AG04449 (cell line): ENCODE results near the gene PTPN11.
"Not testable (repeated sequence)": the region's sequence is repeated elsewhere in the genome, so short reads cannot be mapped to it uniquely, and the experiment has no call there.

ENCODE experiments used
- CTCF ChIA-PET: fragments of 350-600 bp; formaldehyde crosslinking; extraction: SDS; loops from one replicate; lab custom pipeline; 2021; ENCODE audit warnings: antibody characterized with exemption; lab: Yijun Ruan, JAX
- POLR2A ChIA-PET: fragments of 400-600, 350-600 bp; formaldehyde crosslinking; extraction: SDS; loops from one replicate; lab custom pipeline; 2020; ENCODE audit warnings: antibody characterized with exemption, inconsistent platforms; lab: Yijun Ruan, JAX
- DNase-seq: peaks from one replicate; pipeline ENCODE4 v3.0.0-alpha.2; 2010; ENCODE audit warnings: low read depth, low spot score
- H3K4me3 ChIP-seq: 2 replicates; pipeline ENCODE4 v1.5.1; 2011; ENCODE audit warnings: low read depth, mild to moderate bottlenecking, control low read depth, low read length
- CTCF ChIP-seq: IDR thresholded peaks from one replicate; pipeline ENCODE4 v1.5.1; 2011; ENCODE audit warnings: mild to moderate bottlenecking, moderate library complexity, low read length, control low read depth, inconsistent platforms; ENCODE audit not compliant: insufficient read depth; ENCODE audit errors: missing control alignments

PTPN11 gene

DNA sequence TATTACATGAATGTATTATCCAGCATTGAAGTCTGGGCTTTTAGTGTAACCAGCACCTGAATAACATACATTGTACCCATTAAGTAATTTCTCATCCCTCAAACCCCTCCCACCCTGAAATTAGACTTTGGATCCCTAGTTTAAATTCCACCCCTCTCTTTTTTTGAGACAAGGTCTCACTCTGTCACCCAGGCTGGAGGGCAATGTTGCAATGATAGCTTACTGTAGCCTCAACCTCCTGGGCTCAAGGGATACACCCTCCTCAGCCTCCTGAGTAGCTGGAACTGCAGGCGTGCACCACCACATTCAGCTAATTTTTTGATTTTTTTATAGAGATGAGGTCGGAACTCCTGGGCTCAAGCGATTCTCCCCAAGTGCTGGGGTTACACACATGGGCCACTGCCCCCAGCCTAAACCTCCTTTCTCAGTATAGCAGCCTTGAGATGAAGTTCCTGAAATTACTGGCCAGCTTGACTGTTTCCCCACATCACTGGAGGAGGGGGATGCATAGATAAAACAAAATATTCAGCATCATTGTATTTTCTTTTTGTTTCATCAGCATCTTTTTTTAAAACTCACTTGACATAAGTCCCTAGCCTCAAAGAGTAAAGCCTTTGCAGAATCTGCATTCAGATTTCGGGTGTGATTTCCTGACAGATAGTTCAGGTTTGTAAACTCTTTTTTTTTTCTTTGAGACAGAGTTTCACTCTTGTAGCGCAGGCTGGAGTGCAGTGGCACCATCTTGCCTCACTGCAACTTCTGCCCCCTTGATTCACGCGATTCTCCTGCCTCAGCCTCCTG is 7.0 kb downstream of the PTPN11 start:
- ChIA-PET POLR2A (no interaction called here), CTCF (no interaction called here)
- no peak for DNase-seq
- TF ChIP-seq CTCF = no peak
- no peak overlapping the region for H3K4me3 ChIP-seq

- no peak for DNase-seq
Observed at GRCh38 chr12:112427760-112428159, 9.0 kb downstream of the PTPN11 start.

DNA sequence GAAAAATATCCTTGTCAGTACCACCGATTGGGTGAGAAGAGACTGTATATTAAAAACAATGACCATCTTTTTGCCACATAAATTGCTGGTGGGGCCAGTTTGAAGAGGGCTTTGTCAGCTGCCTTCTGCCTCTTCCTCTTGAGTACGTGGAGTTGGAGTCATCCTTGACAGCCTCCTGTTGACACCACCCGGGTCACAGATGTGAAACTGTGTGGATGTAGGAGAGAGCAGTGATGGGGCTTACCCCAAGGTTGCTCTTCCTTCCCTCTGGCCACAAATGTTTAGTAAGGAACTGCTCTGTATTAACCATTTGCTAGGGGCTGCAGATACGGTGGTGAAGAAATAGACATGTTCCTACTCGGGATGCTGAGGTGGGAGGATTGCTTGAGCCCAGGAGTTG is 12.2 kb downstream of the PTPN11 start:
- H3K4me3 ChIP-seq = no peak overlapping the region
- POLR2A ChIA-PET = no interaction called here
- no peak for DNase-seq
- TF ChIP-seq CTCF = no peak
- CTCF ChIA-PET = no interaction called here

More at GRCh38 chr12:112427760-112428159, 9.0 kb downstream of the PTPN11 start:
- TF ChIP-seq CTCF = no peak
- CTCF ChIA-PET = no interaction called here
- POLR2A ChIA-PET = interaction anchor here (0.7 kb wide), 1 partner anchor 209 kb away, joined by 3 read pairs; no protein-coding TSS in a partner anchor
- H3K4me3 ChIP-seq = no peak overlapping the region

DNA sequence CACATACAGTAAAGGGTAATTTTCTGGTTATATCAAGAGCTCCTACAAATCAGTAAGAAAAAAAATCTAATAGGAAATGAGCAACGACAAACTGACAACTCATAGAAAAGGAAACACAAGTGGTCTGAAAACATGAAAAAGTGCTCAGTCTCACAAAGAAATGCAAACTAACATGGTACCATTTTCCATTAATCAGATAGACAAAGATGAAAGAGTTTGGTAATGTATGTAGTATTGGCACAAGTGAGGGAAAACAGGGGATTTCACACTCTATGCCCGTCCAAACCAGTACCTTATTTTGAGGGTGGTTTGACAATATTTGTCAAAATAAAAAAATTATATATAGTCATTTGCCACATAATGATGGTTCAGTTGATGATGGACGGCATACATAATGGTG is 13.2 kb downstream of the PTPN11 start:
- DNase-seq = no peak
- ChIA-PET CTCF (no interaction called here), POLR2A (no interaction called here)
- TF ChIP-seq CTCF = no peak
- no peak overlapping the region for H3K4me3 ChIP-seq

DNA sequence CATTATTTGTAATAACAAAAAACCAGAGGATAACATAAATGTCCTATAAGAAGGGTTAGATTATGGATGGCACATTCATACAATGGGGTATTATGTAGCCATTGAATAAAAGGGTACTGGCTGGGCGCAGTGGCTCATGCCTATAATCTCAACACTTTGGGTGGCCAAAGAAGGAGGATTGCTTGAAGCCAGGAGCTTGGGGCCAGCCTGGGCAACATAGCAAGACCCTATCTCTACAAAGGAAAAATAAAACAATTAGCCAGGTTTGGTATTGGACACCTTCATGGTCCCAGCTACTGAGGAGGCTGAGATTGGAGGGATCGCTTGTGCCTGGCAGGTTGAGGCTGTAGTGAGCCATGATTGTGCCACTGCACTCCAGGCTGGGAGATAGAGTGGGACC is 14.8 kb downstream of the PTPN11 start:
- H3K4me3 ChIP-seq = no peak overlapping the region
- no peak for TF ChIP-seq CTCF
- POLR2A ChIA-PET = no interaction called here
- no peak for DNase-seq
- CTCF ChIA-PET = no interaction called here

GRCh38 chr12:112438645-112439044 is 19.9 kb downstream of the PTPN11 start:
- DNase-seq, H3K4me3 ChIP-seq, CTCF ChIA-PET, POLR2A ChIA-PET: not testable (repeated sequence)

DNA sequence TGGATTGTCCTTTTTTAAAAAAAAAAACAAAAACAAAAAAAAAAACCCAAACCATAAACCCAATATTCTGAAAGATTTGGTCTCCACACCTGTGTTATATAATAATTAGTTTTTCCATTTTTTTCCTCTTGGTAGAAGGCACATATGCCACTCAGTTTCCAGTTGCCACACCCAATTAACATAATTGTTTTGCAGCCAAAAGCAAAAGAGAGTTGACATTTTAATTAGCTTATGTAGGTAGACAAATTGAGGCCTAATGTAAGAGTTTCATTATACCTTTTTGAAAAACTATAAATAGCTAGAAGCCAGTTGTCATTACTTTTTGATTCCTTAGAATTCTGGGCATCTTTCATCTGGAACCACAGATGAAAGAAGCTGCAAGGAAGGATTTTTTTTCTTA is 21.0 kb downstream of the PTPN11 start:
- H3K4me3 ChIP-seq = no peak overlapping the region
- ChIA-PET POLR2A (interaction anchor here (0.6 kb wide), 1 partner anchor 9 kb away, joined by 3 read pairs; no protein-coding TSS in a partner anchor), CTCF (no interaction called here)
- no peak for DNase-seq
- no peak for TF ChIP-seq CTCF

- CTCF ChIA-PET, POLR2A ChIA-PET, H3K4me3 ChIP-seq, DNase-seq: not testable (repeated sequence)
Observed at GRCh38 chr12:112440653-112441052, 21.9 kb downstream of the PTPN11 start.
